Neural crest cell (in vitro differentiated cells): ENCODE results near the gene TMEM45A. TPM values are rescaled to one million over a fixed set of nuclear protein-coding genes. Genes with fewer than 3 reads are reported as not detected.
"Not testable (repeated sequence)": the region's sequence is repeated elsewhere in the genome, so short reads cannot be mapped to it uniquely, and the experiment has no call there.

Experiments
- DNase-seq: peaks from one replicate; pipeline ENCODE4 v3.0.0; 2021; ENCODE audit warnings: low read depth, mixed read lengths, low spot score
- H3K27ac Mint-ChIP-seq: one replicate; pipeline ENCODE4 v1.8.0; 2021; ENCODE audit warnings: mild to moderate bottlenecking, mixed read lengths; ENCODE audit not compliant: unreplicated experiment
- H3K27me3 Mint-ChIP-seq: 2 replicates; pipeline ENCODE4 v1.8.0; 2021; ENCODE audit warnings: low read depth, mild to moderate bottlenecking, mixed read lengths
- H3K36me3 Mint-ChIP-seq: 2 replicates; pipeline ENCODE4 v1.8.0; 2021; ENCODE audit warnings: low read depth, mild to moderate bottlenecking, mixed read lengths
- H3K4me1 Mint-ChIP-seq: 2 replicates; pipeline ENCODE4 v1.8.0; 2021; ENCODE audit warnings: mixed read lengths
- H3K4me3 Mint-ChIP-seq: one replicate; pipeline ENCODE4 v1.8.0; 2021; ENCODE audit warnings: mild to moderate bottlenecking, mixed read lengths
- H3K9me3 Mint-ChIP-seq: 2 replicates; pipeline ENCODE4 v1.8.0; 2021; ENCODE audit warnings: mixed read lengths
- total RNA-seq: library from RNA; stranded (reverse); gene quantifications from 2 replicates; pipeline ENCODE4 v1.2.1, GENCODE V29; 2021
- TF ChIP-seq, protein P1 (sequence below): fragments of 200-600 bp; sonication (generic); conservative IDR thresholded peaks from 2 replicates; pipeline ENCODE4 v1.5.0; 2021; ENCODE audit warnings: antibody characterized with exemption, mild to moderate bottlenecking

The TMEM45A gene
- total RNA-seq, 1 donor from 2014 or later, result 18.7 TPM

DNA sequence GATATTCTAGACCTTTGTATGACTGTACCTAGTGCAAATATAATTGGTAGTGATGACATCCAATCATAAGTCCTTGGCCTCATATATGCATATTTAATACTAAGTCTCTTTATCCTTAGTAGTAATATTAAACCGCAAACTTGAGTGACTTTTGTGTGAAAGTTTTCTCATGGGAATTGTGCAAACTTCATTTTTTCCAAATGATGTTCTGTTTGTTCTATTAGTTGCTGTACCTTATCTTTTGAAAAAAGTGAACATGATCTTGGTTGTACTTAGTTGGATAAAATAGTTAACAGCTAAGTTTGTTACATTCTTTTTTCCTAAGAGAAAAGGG is 43.2 kb downstream of the TMEM45A start:
- Mint-ChIP-seq H3K4me3 (no peak overlapping the region), H3K27ac (no peak overlapping the region), H3K9me3 (peaks cover 7% of the 10 kb centered on the region), H3K36me3 (peaks cover 5% of the 10 kb centered on the region), H3K4me1 (no peaks in the 10 kb centered on the region), H3K27me3 (no peaks in the 10 kb centered on the region)
- DNase-seq, result no peak
- TF ChIP-seq, protein P1, sequence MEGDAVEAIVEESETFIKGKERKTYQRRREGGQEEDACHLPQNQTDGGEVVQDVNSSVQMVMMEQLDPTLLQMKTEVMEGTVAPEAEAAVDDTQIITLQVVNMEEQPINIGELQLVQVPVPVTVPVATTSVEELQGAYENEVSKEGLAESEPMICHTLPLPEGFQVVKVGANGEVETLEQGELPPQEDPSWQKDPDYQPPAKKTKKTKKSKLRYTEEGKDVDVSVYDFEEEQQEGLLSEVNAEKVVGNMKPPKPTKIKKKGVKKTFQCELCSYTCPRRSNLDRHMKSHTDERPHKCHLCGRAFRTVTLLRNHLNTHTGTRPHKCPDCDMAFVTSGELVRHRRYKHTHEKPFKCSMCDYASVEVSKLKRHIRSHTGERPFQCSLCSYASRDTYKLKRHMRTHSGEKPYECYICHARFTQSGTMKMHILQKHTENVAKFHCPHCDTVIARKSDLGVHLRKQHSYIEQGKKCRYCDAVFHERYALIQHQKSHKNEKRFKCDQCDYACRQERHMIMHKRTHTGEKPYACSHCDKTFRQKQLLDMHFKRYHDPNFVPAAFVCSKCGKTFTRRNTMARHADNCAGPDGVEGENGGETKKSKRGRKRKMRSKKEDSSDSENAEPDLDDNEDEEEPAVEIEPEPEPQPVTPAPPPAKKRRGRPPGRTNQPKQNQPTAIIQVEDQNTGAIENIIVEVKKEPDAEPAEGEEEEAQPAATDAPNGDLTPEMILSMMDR, result no peak

DNA sequence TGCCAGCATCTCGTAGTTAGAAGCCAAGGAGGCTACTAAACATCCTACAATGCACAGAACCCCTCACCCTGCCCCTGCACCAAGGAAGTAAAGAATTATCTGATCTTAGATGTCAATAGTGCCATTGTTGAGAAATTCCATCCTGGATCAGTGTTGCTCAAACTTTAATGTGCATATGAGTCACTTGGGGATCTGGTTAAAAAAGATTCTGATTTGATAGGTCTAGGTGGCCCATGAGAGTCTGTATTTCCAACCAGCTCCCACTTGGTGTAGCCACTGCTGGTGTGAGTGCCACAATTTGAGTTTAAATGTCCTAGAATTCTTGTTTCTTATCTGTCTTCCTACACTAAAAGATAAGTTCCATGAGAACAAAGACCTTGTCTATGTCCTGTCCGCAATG is 43.7 kb downstream of the TMEM45A start:
- TF ChIP-seq, protein P1, result no peak
- peaks cover 10% of the 10 kb centered on the region for H3K9me3 Mint-ChIP-seq

DNA sequence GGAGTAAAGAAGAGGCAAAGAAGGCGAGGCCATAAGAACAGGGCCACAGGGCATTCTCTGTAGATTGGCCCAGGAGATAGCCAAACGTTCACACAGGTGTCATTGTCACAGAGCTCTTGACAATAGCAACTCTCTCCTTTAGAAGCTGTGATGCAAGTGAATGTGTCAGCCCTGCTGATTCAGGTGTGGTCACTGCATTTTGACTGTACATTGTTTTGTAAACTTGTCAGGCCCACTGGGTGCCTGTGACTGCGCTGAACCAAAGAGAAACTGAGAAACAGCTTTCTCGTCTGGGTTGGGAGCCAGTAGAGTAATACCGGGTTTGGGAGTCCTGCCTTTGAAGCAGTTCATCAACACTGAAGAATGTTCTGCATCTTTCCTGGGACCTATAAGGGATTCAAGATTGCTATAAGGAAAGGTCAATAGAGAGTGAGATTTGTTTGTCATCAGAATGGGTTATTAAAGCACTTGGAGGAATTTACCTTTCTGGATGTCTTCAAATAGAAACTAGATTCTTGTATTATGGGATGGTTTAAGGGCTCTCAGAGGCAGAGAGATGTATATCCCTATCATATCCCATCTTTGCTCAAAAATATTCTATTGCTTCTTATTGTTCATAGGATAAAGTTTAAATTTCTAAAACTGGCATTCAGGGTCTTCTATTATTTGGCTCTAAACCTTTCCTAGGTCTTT is 45.4 kb downstream of the TMEM45A start:
- TF ChIP-seq, protein P1, result no peak
- H3K4me3 Mint-ChIP-seq, result no peak overlapping the region
- H3K4me1 Mint-ChIP-seq, result no peaks in the 10 kb centered on the region
- DNase-seq, result no peak
- no peak overlapping the region for H3K27ac Mint-ChIP-seq
- no peaks in the 10 kb centered on the region for H3K27me3 Mint-ChIP-seq
- H3K9me3 Mint-ChIP-seq, result peaks cover 18% of the 10 kb centered on the region
- H3K36me3 Mint-ChIP-seq, result peaks cover 16% of the 10 kb centered on the region

More for the DNA sequence above, 43.7 kb downstream of the TMEM45A start:
- DNase-seq, result no peak
- Mint-ChIP-seq H3K27ac (no peak overlapping the region), H3K4me3 (no peak overlapping the region), H3K36me3 (peaks cover 8% of the 10 kb centered on the region), H3K27me3 (no peaks in the 10 kb centered on the region), H3K4me1 (no peaks in the 10 kb centered on the region)

DNA sequence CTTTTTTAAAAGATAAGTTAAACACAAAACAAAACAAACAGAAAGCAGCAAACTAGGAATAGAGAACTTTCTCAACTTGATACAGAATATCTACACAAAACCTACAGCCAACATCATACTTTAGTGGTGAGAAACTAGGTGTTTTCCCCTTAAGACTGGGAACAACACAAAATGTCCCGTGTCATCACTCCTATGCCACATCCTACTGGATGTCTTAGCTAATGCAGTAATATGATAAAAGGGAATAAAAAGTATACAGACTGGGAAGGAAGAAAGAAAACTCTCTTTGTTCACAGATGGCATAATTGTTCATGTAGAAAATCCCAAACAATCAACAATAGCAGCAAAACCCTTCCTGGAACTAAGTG is 45.9 kb downstream of the TMEM45A start:
- Mint-ChIP-seq H3K27me3 (no peaks in the 10 kb centered on the region), H3K27ac (no peak overlapping the region), H3K36me3 (peaks cover 16% of the 10 kb centered on the region), H3K4me3 (no peak overlapping the region), H3K4me1 (no peaks in the 10 kb centered on the region), H3K9me3 (peaks cover 18% of the 10 kb centered on the region)
- TF ChIP-seq, protein P1, result no peak
- no peak for DNase-seq

DNA sequence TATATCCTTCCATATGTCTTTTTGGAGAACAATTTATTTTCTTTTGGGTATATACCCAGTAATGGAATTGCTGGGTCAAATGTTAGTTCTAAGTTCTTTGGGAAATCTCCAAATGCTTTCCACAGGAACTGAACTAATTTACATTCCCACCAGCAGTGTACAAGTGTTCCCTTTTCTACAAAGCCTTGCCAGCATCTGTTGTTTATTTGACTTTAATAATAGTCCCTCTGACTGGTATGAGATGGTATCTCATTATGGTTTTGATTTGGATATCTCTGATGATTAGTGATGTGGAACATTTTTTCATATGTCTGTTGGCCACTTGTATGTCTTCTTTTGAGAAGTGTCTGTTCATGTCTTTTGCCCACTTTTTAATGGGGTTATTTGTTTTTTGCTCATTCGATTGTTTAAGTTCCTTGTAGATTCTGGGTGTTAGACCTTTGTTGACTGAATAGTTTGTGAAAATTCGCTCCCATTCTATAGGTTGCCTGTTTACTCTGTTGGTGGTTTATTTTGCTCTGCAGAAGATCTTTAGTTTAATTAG is 48.4 kb downstream of the TMEM45A start:
- H3K27ac Mint-ChIP-seq, result no peak overlapping the region
- TF ChIP-seq, protein P1, result no peak
- H3K36me3 Mint-ChIP-seq, result peaks cover 16% of the 10 kb centered on the region
- H3K4me3 Mint-ChIP-seq, result no peak overlapping the region
- H3K27me3 Mint-ChIP-seq, result no peaks in the 10 kb centered on the region
- no peaks in the 10 kb centered on the region for H3K4me1 Mint-ChIP-seq
- no peak for DNase-seq
- H3K9me3 Mint-ChIP-seq, result peaks cover 18% of the 10 kb centered on the region

DNA sequence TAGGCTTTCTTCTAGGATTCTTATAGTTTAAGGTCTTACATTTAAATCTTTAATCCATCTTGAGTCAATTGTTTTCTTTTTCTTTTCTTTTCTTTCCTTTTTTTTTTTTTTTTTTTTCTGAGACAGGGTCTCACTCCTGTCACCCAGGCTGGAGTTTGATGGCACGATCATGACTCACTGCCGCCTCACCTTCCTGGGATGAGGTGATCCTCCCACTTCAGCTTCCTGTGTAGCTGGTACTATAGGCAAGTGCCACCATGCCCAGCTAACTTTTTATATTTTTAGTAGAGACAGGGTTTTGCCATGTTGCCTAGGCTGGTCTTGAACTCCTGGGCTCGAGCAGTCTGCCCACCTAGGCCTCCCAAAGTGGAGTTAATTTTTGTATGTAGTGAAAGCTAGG is 49.0 kb downstream of the TMEM45A start:
- H3K27ac Mint-ChIP-seq, H3K27me3 Mint-ChIP-seq, DNase-seq, H3K4me1 Mint-ChIP-seq, H3K4me3 Mint-ChIP-seq: not testable (repeated sequence)
- Mint-ChIP-seq H3K36me3 (peaks cover 16% of the 10 kb centered on the region), H3K9me3 (peaks cover 18% of the 10 kb centered on the region)
